Measurements from ENCODE around the gene LGR6. TPM values are rescaled to one million over a fixed set of nuclear protein-coding genes. Genes with fewer than 3 reads are reported as not detected.
"Not testable (repeated sequence)": the region's sequence is repeated elsewhere in the genome, so short reads cannot be mapped to it uniquely, and the experiment has no call there.

Gene LGR6
- polyA plus RNA-seq, 1 donor from 2014 or later, result not detected

- no peak overlapping the region for H3K9ac ChIP-seq (ENCODE audit: low read length)
- no peaks in the 10 kb centered on the region for H3K9me3 ChIP-seq (ENCODE audit: low read length)
- TF ChIP-seq RAD21 (conservative IDR thresholded peaks at IDR 0.05) (no peak), EP300 (conservative IDR thresholded peaks at IDR 0.05; ENCODE audit: poor library complexity, severe bottlenecking) (no peak), MXI1 (conservative IDR thresholded peaks at IDR 0.05; ENCODE audit: poor library complexity, severe bottlenecking) (no peak), REST (IDR thresholded peaks at IDR 0.05; ENCODE audit: borderline replicate concordance) (no peak), EZH2 (IDR thresholded peaks at IDR 0.05; ENCODE audit: borderline replicate concordance, insufficient read depth, low read length, poor library complexity, severe bottlenecking) (no peak), TAF1 (IDR thresholded peaks at IDR 0.05; ENCODE audit: low read depth) (no peak), POLR2AphosphoS5 (IDR thresholded peaks at IDR 0.05) (no peak), SMC3 (conservative IDR thresholded peaks at IDR 0.05; ENCODE audit: poor library complexity) (no peak), CTCF (IDR thresholded peaks at IDR 0.05; ENCODE audit: poor library complexity, severe bottlenecking) (no peak)
- no peaks in the 10 kb centered on the region for H3K9me2 ChIP-seq (ENCODE audit: insufficient read depth, low read length)
- no peak overlapping the region for H3K4me3 ChIP-seq (ENCODE audit: low read length)
- no peak overlapping the region for H2AFZ ChIP-seq (ENCODE audit: low read depth, low read length)
- H3K4me2 ChIP-seq (ENCODE audit: low read length), result no peak overlapping the region
- no peaks in the 10 kb centered on the region for H3K36me3 ChIP-seq (ENCODE audit: insufficient read depth, low read length)
- no peak overlapping the region for H3K27ac ChIP-seq (ENCODE audit: low read length)
- no peaks in the 10 kb centered on the region for H3K79me2 ChIP-seq (replicated peaks; ENCODE audit: insufficient read depth, low read length)
- no peaks in the 10 kb centered on the region for H3K27me3 ChIP-seq (ENCODE audit: insufficient read depth, low read depth, low read length)
- no peaks in the 10 kb centered on the region for H4K20me1 ChIP-seq (ENCODE audit: insufficient read depth)
- H3F3A ChIP-seq (ENCODE audit: insufficient read depth, low read length, poor library complexity, severe bottlenecking), result no peaks in the 10 kb centered on the region
Observed at GRCh38 chr1:202237052-202237451, 43.5 kb downstream of the LGR6 start.

- H4K20me1 ChIP-seq (ENCODE audit: insufficient read depth), result no peaks in the 10 kb centered on the region
- no peak overlapping the region for H3K27ac ChIP-seq (ENCODE audit: low read length)
- H3K4me3 ChIP-seq (ENCODE audit: low read length), result no peak overlapping the region
- H3K9ac ChIP-seq (ENCODE audit: low read length), result no peak overlapping the region
- H2AFZ ChIP-seq (ENCODE audit: low read depth, low read length), result no peak overlapping the region
- no peak for TF ChIP-seq POLR2AphosphoS5 (IDR thresholded peaks at IDR 0.05)
- TF ChIP-seq CTCF (IDR thresholded peaks at IDR 0.05; ENCODE audit: poor library complexity, severe bottlenecking), result no peak
- TF ChIP-seq SMC3 (conservative IDR thresholded peaks at IDR 0.05; ENCODE audit: poor library complexity), result no peak
- TF ChIP-seq EP300 (conservative IDR thresholded peaks at IDR 0.05; ENCODE audit: poor library complexity, severe bottlenecking), result no peak
- TF ChIP-seq TAF1 (IDR thresholded peaks at IDR 0.05; ENCODE audit: low read depth), result no peak
- no peak for TF ChIP-seq REST (IDR thresholded peaks at IDR 0.05; ENCODE audit: borderline replicate concordance)
- TF ChIP-seq RAD21 (conservative IDR thresholded peaks at IDR 0.05), result no peak
- no peak for TF ChIP-seq EZH2 (IDR thresholded peaks at IDR 0.05; ENCODE audit: borderline replicate concordance, insufficient read depth, low read length, poor library complexity, severe bottlenecking)
- TF ChIP-seq MXI1 (conservative IDR thresholded peaks at IDR 0.05; ENCODE audit: poor library complexity, severe bottlenecking), result no peak
- no peaks in the 10 kb centered on the region for H3K27me3 ChIP-seq (ENCODE audit: insufficient read depth, low read depth, low read length)
- no peaks in the 10 kb centered on the region for H3K79me2 ChIP-seq (replicated peaks; ENCODE audit: insufficient read depth, low read length)
- no peaks in the 10 kb centered on the region for H3K9me3 ChIP-seq (ENCODE audit: low read length)
- no peaks in the 10 kb centered on the region for H3K36me3 ChIP-seq (ENCODE audit: insufficient read depth, low read length)
- H3K4me2 ChIP-seq (ENCODE audit: low read length), result no peak overlapping the region
- no peaks in the 10 kb centered on the region for H3K9me2 ChIP-seq (ENCODE audit: insufficient read depth, low read length)
- H3F3A ChIP-seq (ENCODE audit: insufficient read depth, low read length, poor library complexity, severe bottlenecking), result no peaks in the 10 kb centered on the region
Observed at GRCh38 chr1:202238914-202239313, 45.3 kb downstream of the LGR6 start.

GRCh38 chr1:202240226-202240625 is 46.6 kb downstream of the LGR6 start:
- H3K27me3 ChIP-seq (ENCODE audit: insufficient read depth, low read depth, low read length); H3K79me2 ChIP-seq (replicated peaks; ENCODE audit: insufficient read depth, low read length); H4K20me1 ChIP-seq (ENCODE audit: insufficient read depth); H3K4me3 ChIP-seq (ENCODE audit: low read length); H2AFZ ChIP-seq (ENCODE audit: low read depth, low read length); H3K27ac ChIP-seq (ENCODE audit: low read length); H3K9me2 ChIP-seq (ENCODE audit: insufficient read depth, low read length); H3K9ac ChIP-seq (ENCODE audit: low read length); H3K9me3 ChIP-seq (ENCODE audit: low read length); H3F3A ChIP-seq (ENCODE audit: insufficient read depth, low read length, poor library complexity, severe bottlenecking); H3K36me3 ChIP-seq (ENCODE audit: insufficient read depth, low read length); H3K4me2 ChIP-seq (ENCODE audit: low read length): not testable (repeated sequence)
